ENCODE results near the gene CRYL1. TPM values are rescaled to one million over a fixed set of nuclear protein-coding genes. Genes with fewer than 3 reads are reported as not detected.

CRYL1 gene
- total and polyA plus RNA-seq, 2 of the 8 experiments (the other 6 are each of a cell fraction or from before 2014, with no cell fraction given): 1.9 to 6.4 TPM

DNA sequence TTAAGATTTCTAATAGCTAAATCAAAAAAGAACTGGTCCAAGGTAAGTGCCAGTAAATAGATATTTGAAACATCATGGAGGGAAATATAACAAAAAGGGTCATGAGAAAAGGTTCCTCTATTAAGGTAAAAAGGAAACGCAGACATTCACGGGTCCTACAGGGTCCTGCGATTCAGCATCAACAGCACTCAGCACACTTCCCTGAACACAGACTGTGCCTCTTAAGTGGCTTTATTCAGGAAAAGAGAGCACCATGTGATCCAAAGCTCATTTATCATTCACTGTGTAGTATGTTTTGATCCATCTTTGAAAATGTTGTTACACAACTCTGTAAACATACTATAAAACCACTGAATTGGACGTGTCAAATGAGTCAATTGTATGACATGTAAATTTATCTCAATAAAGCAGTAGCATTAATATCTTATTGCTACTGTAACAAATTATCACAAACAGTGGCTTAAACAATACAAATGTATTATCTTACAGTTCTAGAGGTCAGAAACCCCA is 33.7 kb downstream of the CRYL1 start (continued):
- TF ChIP-seq CHD7 (IDR thresholded peaks at IDR 0.05; ENCODE audit: insufficient replicate concordance, low read length) (no peak), SP1 (IDR thresholded peaks at IDR 0.05; ENCODE audit: low read depth, low read length) (no peak), SRF (IDR thresholded peaks at IDR 0.05; ENCODE audit: low read depth, low read length) (no peak), CREB1 (IDR thresholded peaks at IDR 0.05) (no peak), SAP30 (IDR thresholded peaks at IDR 0.05; ENCODE audit: insufficient read depth, insufficient replicate concordance, low read length) (no peak), RAD21 (IDR thresholded peaks at IDR 0.05 in 1 of 2, conservative IDR thresholded peaks at IDR 0.05 in 1 of 2; ENCODE audit: low read depth in 2 of 2, low read length in 2 of 2) (no peak), POLR2AphosphoS5 (IDR thresholded peaks at IDR 0.05; ENCODE audit: low read depth, low read length) (no peak), JUND (IDR thresholded peaks at IDR 0.05; ENCODE audit: low read length) (no peak)
- TF ChIP-seq, protein P1, sequence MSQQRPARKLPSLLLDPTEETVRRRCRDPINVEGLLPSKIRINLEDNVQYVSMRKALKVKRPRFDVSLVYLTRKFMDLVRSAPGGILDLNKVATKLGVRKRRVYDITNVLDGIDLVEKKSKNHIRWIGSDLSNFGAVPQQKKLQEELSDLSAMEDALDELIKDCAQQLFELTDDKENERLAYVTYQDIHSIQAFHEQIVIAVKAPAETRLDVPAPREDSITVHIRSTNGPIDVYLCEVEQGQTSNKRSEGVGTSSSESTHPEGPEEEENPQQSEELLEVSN (IDR thresholded peaks at IDR 0.05): no peak
- TF ChIP-seq, protein P2, sequence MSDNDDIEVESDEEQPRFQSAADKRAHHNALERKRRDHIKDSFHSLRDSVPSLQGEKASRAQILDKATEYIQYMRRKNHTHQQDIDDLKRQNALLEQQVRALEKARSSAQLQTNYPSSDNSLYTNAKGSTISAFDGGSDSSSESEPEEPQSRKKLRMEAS (IDR thresholded peaks at IDR 0.05): no peak
